Measurements from ENCODE around the gene FOXO3. TPM values are rescaled to one million over a fixed set of nuclear protein-coding genes. Genes with fewer than 3 reads are reported as not detected.

Gene FOXO3
- total RNA-seq, 1 experiment from 2014 or later = 22.3 TPM

DNA sequence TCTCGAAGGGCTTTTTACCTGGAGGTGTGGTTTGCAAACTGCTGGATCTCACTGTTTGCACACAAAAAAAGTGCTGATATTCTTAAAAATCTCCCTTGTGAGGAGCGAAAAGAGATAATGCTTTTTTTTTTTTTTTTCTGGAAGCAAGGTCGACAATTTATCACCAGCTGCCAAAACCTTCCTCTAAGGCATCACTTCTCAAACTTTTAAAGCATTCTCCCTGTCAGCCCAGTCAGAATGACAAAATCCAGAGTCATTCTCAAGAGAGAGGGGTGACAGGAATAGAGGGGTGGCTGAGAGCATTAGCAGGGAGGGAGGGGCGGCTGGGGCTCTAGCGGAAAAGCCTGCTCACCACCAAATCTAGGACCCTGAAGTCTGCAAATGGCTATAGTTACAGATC lies 150.4 kb downstream of the FOXO3 start:
- no peak for DNase-seq (ENCODE audit: low spot score)

DNA sequence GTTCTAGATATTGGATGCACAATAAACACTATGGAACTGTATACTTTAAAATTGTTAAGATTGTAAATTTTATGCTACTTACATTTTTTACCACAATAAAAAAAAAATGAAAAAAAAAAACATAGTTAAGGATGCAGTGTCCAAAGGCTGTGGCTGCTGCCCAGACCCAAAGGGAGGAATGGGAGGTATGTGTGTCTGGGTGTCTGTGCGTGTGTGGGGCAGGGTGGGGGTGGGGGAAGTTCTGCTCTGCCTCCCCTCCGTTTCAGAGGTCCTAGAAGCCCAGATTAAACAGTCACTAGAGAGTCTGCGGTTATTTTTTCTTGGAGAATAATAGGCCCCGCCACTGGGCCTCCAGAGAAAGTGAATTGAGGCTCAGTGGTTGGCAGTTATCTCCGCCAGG lies 151.1 kb downstream of the FOXO3 start:
- no peak for DNase-seq (ENCODE audit: low spot score)

DNA sequence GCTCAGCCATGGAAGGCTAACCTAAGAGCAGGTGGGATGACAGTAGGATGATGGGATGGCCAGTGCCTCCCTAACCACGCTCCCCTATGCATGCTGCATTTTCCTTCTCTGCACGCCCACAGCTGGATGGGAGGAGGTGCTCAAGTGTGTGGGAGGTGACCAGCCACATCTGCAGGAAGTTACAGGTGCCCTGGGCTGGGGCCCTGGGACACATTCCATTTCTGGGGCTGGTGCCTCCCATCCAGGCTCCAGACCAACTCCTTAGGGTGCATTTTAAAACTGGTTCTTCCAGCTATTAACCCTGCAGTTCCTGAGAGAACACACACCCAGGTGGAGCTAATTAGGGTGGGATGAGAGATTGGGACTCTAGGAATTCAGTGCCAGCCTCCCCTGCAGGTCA lies 152.2 kb downstream of the FOXO3 start:
- peak; percentile 80 for DNase-seq (ENCODE audit: low spot score)

DNA sequence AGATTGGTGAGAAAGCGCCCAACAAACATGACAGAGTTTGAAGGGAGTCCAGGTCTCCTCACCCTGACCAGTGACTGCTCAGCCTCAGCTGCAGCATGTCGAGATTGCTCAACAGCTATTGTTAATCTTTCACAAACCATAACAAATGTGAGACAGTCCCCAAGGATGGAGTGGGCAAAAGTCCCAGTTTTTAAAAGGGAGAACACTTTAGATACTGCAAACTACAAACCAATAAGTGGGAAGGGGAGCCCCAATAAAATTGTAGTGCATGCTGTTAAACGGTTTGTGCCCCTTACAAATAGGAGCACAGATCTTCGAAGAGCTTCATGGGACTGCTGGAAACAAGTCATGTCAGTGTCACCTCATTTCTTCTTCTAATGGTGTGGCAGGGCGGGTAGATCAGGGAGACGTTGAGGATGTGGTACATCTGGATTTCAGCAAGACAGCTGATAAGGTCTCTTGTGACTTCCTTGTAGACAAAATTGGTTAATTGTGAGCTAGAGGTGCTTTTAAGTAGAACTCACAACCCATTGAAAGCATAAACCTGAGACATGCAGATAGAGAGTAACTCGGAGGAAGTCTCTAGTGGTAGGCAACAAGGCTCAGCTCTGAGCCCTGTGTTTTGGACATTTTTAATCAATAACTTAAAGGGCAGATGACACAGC lies 153.5 kb downstream of the FOXO3 start:
- peak; percentile 33 for DNase-seq (ENCODE audit: low spot score)

DNA sequence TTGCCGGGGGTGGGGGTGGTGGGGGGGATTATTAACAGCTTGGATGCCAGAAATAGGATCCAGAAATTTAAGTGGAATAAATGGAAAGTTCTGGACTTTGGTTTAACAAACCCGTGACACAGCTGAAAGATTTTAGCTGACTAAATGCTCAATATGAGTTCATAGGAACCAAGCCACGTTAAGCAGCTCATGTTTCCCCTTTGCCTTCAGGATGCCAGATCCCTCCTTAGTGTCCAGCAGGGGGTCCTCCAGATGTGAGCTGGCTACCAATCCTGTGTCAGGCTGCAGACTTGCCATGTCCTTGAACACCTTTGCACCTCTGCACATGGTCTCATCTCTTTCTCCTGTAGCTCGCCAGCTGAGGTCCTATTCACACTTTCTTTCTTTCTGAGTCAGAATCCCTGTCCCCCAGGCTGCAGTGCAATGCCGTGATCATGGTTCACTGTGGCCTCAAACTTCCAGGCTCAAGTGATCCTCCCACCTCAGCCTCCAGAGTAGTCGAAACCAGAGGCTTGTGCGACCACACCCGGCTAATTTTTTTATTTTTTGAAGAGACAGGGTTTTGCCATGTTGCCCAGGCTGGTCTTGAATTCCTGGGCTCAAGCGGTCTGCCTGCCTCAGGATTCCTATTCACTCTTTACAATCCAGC lies 154.2 kb downstream of the FOXO3 start:
- no peak for DNase-seq (ENCODE audit: low spot score)

DNA sequence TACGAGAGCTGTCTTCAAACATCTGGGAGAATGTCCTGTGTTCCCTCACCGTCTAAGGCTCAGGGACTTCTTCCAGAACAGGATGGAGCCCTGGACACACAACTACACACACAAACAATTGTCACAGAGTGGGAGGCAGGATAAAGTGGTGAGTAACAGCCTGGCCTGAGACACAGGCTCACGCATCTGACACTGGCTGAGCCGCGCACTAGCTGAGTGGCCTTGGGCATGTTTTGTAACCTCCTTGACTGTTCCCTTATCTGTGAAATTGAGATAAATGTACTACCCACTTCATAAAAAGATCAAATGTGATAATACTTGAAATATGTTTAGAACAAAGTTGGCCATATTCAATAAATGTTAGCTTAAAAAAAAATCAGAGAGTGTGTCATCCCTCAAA lies 155.1 kb downstream of the FOXO3 start:
- no peak for DNase-seq (ENCODE audit: low spot score)

DNA sequence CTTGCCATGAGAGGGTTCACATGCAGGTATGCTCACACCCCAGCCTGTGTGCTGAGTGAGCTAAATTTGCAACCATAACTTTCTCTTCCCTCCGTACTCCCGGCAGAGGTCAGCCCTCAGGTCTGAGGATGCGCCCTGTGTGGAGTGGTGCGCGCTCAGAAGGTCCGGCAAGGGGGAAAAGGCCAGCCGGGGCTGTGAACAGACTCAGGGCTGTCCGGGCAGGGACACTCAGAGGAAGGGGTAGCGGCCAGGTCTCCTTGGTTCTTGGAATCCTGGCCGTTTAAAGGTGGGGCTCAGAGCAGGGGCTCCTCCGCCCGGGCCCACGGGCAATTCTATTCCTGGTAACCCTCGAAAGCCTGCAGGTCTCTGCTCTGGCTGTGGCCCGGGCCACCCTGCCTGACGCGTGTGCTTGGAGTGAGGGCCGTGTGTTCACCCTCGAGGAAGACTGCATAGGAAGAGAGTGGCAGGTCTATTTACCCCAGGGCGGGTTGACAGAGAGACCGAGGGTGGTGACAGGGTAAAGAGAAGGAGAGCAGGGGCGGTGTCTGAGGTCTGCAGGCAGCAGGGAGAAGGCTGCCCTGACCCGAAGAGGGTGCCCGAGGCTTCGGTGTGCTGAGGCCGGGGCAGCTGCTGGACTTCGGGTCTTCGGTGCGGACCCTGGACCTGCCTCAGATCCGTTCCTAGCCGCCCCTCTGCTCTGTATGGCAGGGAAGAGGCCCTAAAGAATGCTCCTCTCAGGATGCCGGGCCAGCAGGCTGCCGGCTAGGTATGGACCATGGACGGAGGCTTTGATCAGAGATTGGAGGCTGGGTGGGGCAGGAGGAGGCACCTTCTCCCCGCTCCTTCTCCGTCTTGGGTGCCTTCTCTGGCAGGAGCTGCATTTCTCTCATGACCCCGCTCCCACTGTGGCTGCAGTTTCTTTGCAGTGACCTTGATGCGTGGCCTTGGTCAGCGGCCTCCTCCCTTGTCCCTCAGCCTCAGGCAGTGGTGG lies 156.4 kb downstream of the FOXO3 start:
- DNase-seq (ENCODE audit: low spot score) = no peak

DNA sequence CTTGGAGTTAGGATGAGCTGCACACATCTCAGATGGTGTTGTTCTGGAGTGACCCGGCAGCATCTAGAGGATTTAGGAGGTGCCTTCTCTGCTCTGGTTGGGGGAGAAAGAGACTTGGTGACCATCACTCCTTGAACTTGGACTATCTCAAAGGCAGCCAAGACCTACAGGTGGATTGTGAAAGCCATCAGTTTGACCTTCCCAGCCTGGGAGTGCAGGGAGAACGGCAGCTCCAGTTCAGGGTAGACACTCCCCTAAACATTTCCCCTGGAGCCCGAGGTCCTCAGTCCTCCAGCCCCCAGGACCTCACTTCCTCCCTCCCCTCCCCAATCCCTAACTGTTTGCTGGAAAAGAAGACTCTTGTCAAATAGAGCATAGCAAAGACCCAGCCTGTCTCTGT lies 158.8 kb downstream of the FOXO3 start:
- no peak for DNase-seq (ENCODE audit: low spot score)

DNA sequence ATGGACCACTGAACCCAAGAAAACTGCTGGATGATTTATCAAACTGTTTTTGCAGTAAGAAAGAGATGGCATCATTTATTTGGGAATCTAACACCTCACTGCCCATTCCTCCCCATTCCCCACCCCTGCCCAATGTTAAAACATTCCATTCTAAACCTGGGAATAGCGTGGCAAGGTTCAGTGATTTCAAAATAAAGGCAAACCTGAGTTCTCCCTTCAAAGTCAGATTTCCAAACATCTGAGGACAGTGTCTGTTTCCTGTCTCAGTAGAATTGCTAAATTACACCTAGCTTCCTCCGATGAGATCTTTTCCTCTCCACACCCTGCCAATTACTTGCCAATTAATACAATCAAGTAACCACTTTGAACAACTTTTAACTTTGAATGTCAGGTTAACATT lies 160.1 kb downstream of the FOXO3 start:
- DNase-seq (ENCODE audit: low spot score) = no peak

DNA sequence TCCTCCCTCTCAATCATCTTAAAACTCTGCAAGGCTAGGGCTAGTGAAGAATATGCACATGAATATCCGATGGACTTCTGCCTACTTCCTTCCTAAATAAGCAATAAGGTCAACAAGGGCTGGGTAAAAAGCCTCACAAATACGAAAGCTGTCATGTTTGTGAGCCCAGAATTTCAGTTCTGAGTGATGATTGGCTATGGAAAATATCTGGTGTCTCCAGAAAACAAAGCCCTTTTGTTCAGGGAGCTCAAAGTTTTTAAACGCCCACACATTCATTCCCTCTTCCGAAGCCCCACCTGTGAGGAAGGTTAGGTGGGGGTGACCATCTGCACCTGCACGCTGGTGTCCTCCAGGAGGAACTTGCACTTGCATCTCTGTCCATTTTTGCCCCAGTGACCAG lies 160.6 kb downstream of the FOXO3 start:
- no peak for DNase-seq (ENCODE audit: low spot score)

DNA sequence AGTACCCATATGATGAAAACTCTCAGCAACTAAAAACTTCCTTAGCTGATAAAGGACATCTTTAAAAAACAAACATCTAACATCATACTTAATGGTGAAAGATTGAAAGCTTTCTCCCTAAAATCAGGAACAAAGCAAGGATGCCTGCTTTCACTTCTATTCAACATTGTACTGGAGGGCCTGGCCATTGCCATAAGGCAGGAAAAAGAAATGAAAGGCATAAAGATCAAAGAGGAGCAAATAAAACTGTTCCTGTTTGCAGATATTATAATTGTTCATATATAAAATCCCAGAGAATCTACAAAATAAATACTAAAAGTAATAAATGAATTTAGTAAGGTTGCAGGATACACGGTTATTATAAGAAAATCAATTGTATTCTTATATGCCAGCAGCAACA lies 162.9 kb downstream of the FOXO3 start:
- DNase-seq (ENCODE audit: low spot score) = no peak

DNA sequence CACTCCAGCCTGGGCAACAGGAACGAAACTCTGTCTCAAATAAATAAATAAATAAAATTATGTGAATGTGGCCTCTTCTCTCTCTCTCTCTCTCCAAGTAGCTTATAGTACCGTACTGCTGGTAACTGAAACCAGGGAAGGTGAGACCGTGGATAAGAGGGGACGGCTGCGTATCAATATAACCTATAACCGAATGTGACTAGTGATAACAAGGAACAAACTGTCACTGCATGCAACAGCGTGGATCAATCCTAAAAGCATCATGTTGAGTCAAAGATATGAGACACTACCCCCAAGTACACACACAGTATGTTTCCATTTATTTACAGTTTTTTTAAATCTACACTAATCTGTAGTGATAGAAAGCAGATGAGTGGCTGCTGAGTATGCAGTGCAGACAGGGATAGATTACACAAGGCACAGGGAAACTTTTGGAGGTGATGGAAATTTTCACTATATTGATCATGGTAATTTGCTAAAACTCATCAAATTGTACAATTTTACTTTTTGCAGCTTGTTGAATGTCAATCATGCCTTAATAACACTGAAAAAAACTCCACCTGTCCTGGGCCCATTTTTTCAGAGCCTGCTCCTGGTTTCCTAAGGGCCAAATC lies 166.1 kb downstream of the FOXO3 start:
- no peak for DNase-seq (ENCODE audit: low spot score)

DNA sequence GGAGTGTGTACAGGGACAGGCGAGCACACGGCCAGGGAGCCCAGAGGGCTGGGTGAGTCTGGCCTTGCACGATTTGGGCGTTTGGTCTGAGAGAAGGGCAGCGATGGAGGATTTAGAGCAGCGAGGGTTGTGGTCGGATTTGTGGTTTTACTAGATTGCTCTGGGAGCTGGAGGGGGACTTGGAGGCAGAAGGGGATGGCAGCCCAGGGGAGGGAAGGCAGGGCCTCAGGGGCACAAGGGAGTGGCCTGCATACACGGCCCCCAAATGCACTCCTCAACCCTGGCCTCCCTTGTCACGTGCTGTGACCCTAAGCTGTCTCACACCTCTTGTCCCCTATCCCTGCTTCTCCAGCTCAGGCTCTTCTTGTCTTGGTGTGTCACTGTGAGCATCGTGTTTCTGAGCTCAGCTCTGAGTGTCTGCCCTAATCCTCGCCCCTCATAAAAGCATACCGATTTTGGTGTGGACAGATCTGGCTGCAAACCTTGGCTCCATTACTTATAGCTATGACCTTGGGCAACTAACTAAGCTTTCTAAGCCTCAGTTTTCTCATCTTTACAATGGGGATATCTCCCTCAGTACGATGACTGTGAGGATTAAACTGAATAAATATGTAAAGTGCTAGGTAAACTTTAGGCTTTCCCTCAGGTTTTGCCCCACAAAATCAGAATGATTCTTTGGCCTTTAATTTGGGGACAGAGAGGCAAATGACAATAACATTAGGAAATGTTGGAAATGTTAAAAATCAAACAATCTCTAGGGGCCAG lies 167.4 kb downstream of the FOXO3 start:
- DNase-seq (ENCODE audit: low spot score) = no peak

DNA sequence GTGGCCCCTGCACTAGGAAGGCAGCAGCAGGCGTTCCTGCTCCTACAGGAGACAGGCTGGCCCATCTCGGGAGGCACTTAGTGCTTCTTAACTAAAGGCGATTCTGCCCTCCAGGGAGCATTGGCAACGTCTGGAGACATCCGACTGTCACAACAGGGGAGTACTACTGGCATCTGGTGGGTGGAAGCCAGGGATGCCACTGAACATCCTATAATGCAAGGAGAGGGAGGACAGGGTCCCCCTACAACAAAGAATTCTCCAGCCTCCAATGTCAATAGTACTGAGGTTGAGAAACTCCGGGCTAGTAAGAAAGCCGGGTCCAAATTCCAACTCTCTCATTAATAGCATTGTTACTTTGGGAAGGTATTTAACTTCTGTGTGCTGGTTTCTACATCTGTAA lies 168.1 kb downstream of the FOXO3 start:
- peak; percentile 26 for DNase-seq (ENCODE audit: low spot score)

DNA sequence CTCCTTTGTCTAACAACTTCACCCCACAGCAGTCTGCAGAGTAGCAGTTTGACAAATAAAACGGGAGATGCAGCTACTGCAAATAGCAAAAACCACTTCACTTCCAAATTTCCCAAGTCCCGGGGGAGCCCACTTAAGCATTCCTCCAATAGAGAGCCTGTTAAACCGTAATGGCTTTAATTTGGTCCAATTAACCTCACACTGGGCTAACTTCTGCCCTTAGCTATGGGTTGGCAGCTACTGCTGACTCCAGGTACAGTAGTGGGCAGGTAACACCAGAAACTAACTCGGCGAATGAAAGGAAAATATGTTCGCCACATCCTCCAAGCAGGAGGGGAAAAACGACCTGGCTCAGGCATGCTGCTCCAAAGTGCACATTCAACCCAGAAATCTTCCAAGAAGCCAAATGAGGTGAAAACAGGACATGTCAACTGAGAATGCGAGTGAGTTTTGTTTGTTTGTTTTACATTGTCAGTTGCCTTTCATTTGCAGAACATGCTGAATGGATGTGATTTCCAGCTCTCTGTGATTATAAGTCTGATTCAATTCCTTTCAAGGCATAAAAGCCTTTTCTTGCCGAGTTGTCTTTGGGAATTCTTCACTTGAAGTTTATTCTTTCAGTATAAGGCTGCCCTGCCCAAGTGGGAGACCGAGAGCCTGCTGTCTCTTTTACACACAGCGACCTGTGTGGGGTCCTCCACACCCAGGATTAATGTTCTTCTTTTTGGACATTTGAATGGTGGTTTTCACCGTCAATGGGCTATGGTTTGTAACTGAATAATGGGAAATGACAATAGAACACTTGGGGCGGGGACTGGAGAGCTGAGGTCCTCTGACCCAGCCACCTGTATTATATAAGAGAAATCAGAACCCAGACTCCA lies 170.2 kb downstream of the FOXO3 start:
- no peak for DNase-seq (ENCODE audit: low spot score)

DNA sequence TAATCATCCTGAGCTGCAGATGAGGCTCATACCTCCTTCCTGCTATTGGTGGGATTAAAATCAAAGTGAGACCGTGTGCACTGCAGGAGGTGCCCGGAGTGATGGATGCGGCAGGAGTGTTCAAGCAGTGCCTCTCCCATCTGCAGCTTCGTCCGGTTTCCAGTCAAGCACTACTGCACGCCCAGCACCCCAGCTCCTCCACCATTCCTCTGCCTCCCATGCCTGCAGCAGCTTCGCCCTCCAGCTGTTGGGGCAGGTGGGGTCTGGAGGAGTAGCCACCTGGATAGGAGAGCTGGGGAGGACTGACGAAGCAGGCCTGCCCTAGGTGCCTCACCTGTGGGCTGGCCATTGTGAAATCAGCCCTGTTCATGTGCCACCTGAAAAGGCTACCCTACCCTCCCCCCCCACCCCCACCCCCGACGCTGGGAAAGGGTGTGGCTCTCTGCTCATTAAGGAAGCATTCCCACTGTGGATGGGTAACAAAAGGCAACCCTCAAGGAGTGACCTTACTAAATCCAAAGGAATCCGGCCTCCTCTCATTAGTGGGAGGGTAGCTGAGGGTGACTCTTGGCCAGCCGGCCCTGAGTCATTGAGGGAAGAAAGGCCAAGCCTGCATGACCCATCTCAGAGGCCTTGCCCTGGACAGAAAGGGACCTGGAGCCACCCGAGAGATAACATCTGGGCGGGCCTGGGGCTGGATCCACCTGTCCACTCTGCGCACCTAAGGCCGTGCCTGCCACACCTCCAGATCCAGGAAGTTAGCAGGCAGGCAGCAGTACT lies 171.6 kb downstream of the FOXO3 start:
- DNase-seq (ENCODE audit: low spot score) = peak; percentile 62

DNA sequence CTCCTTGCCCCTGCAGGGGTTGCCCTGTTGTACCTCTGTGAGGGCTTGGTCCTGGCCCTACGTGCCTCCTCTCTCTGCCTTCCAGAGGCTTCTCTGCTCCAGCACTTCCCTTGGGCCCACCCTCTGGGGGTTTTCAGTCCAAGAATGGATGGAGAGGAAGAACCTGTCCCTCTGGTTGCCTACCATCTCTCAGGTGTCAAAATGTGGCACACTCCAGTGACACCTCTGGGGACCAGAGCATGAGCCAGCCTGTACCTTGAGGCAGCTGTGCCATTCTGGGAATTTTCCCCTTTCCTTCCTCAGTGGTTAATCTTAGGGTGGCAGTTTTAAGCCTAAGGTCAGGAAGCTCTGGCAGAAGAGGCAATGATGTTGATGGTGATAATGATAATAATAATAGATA lies 172.3 kb downstream of the FOXO3 start:
- DNase-seq (ENCODE audit: low spot score) = no peak

DNA sequence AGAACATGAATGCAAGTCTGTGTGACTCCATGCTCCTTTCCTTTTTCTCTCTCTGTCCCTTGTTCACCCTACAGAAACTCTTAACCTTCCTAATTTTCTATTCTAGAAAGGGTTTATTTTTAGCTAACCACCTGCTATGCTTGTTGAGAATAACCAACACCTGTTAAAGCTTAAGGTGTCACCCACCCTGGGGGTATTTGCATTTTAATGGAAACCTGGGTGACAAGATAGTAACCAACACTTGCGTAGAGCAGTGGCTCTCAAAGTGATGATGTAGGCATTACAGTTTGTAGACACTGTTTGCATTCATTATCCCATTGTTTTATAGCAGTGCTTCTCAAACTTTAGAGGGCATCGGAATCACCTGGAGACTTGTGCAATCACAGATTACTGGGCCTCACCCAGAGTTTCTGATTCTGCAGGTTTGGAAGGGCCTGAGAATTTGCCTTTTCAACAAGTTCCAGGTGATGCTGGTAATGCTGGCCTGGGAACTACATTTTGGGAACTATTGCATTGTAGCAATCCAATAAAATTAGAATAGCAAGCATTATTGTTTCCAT lies 173.1 kb downstream of the FOXO3 start:
- no peak for DNase-seq (ENCODE audit: low spot score)

Measured in HT-29 (cell line).